GM10266 (cell line): ENCODE data around the gene JUP.

Experiments
- DNase-seq: peaks from one replicate; pipeline ENCODE4 v3.0.0; 2012; ENCODE audit errors: extremely low spot score
- CTCF ChIP-seq: IDR thresholded peaks from 2 replicates; pipeline ENCODE4 v1.5.1; 2012; ENCODE audit warnings: mild to moderate bottlenecking, low read depth; ENCODE audit not compliant: control insufficient read depth, insufficient read depth; ENCODE audit errors: missing control alignments

Gene JUP

GRCh38 chr17:41803049-41804020, 16.8 kb upstream of the JUP start:
- DNase-seq: no peak
- no peak for TF ChIP-seq CTCF

- DNase-seq: peak; percentile 81
- TF ChIP-seq CTCF: peak; percentile 97
These were observed 15.1 kb upstream of the JUP start for GRCh38 chr17:41801374-41802271.

- no peak for TF ChIP-seq CTCF
- no peak for DNase-seq
These were observed 14.3 kb upstream of the JUP start for GRCh38 chr17:41800601-41801373.

GRCh38 chr17:41799366-41799765, 12.9 kb upstream of the JUP start:
- TF ChIP-seq CTCF: no peak
- DNase-seq: no peak

- DNase-seq: no peak
- no peak for TF ChIP-seq CTCF
These were observed 10.9 kb upstream of the JUP start for GRCh38 chr17:41797377-41797776.

GRCh38 chr17:41796121-41796895, 9.8 kb upstream of the JUP start:
- TF ChIP-seq CTCF: no peak

More at GRCh38 chr17:41796121-41796895, 9.8 kb upstream of the JUP start:
- DNase-seq: no peak
